NCI-H1436 (cell line): ENCODE measurements around the gene KDM6B.
A peak's percentile ranks its signal among the peaks of the same experiment; 100 is the strongest.

Experiments
- DNase-seq: peaks from one replicate; lab custom pipeline; 2025; lab: John Stamatoyannopoulos, UW

Gene KDM6B

DNA sequence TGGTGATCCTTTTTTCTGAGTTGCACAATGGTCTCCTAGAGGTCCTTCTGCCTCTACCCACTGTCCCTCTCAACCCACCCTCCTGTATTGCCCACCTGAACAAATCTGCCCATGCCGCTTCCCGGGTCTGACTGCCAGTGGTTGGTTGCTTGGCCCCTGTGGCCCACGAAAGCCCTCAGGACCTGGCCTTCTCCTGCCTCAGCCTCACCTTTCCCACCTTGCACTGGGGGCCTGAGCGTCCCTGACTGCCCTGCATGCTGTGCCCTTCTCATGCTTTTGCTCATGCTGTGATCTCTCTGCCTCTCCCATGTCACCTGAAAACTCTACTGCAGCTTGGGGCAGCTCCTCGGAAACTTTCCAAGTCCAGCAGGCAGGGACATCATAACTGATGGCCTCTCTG lies 13.8 kb upstream of the KDM6B start:
- DNase-seq: no peak

DNA sequence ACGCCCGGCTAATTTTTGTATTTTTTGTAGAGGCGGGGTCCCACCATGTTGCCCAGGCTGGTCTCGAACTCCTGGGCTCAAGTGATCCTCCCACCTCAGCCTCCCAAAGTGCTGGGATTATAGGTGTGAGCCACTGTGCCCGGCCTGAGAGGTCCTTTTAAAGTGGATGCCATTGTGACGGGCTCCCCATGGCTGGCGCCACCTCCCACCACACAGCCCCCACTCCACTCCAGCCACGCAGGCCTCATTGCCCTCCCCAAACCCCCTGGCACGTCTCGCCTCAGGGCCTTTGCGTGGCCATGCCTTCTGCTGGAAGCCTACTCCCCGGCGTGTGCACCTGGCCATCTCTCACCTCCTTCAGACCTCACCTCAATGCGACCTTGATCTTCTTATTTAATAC lies 11.9 kb upstream of the KDM6B start:
- DNase-seq: no peak

GRCh38 chr17:7823581-7824001 lies 10.4 kb upstream of the KDM6B start:
- no peak for DNase-seq

DNA sequence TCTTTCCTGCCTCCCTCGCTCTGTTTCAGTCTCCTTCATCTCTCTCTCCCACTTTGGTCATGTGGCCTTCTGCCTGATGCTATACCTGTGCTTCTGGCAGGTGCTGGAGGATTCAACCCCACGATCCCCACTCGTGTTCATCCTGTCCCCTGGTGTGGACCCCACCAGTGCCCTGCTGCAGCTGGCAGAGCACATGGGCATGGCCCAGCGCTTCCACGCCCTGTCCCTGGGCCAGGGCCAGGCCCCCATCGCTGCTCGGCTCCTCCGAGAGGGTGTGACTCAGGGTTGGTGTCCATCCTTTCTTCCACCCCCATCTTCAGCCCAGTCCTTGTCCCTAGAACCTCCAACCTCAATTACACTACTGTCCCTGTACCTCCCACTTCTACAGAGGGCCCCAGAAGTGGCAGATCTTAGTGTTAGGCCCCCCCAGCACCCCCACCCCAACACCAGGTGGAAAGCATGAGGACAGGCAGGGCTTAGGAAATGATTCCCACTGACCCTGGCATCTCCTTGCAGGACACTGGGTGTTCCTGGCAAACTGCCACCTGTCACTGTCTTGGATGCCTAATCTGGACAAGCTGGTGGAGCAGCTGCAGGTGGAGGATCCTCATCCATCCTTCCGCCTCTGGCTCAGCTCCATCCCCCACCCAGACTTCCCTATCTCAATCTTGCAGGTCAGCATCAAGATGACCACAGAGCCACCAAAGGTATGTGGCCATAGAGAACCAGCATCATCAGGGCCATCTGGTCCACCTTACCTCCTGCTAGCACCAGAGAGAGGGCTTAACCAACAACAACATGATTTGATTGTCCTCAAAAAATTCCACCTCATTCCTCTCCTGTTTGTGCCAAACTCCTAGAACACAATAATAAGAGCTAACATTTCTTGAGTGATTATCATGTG lies 9.7 kb upstream of the KDM6B start:
- no peak for DNase-seq

GRCh38 chr17:7825206-7825990 lies 8.6 kb upstream of the KDM6B start:
- DNase-seq: no peak

DNA sequence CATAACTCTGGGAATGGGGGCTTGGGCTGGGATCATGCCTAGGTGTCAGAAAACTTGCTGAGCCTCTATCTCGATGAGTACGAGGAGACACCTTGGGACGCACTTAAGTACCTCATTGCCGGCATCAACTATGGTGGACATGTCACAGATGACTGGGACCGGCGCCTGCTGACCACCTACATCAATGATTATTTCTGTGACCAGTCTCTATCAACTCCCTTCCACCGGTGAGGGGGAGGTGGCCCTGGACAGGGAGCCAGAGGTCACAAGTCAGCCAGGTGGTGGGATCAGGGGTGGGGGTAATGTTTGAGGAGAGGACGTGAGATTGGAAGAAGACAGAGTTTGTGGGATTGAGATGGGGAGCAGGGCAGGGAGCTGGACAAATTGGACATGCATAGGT lies 3.4 kb upstream of the KDM6B start:
- DNase-seq: no peak

DNA sequence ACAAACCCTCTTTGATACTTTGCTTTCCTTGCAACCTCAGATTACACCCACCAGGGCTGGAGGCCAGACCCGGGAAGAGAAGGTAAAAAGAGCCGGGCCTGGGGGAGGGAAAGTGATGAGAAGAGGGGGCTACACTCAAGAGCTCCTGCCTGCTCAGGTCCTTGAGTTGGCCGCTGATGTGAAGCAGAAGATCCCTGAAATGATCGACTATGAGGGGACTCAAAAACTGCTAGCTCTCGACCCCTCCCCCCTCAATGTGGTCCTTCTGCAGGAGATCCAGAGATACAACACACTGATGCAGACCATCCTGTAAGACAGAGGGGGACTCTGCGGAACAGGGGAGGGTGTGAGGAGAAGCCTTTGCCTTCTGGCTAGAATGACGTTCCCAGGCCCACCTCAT lies 2.8 kb upstream of the KDM6B start:
- DNase-seq: no peak

DNA sequence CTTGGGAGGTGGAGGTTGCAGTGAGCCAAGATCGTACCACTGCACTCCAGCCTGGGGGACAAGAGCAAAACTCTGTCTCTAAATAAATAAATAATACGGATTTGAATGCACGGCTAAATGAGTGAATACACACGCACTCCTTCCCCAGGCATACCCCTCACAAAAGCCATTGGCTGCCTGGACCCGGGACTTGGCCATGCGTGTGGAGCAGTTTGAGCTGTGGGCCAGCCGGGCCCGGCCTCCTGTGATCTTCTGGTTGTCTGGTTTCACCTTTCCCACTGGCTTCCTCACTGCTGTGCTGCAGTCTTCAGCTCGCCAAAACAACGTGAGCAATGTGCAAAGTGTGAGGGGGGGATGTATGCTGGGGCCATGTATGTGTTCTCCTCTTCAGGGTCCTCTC lies 1.6 kb upstream of the KDM6B start:
- no peak for DNase-seq

GRCh38 chr17:7833011-7833794 lies 814 bp upstream of the KDM6B start:
- no peak for DNase-seq

DNA sequence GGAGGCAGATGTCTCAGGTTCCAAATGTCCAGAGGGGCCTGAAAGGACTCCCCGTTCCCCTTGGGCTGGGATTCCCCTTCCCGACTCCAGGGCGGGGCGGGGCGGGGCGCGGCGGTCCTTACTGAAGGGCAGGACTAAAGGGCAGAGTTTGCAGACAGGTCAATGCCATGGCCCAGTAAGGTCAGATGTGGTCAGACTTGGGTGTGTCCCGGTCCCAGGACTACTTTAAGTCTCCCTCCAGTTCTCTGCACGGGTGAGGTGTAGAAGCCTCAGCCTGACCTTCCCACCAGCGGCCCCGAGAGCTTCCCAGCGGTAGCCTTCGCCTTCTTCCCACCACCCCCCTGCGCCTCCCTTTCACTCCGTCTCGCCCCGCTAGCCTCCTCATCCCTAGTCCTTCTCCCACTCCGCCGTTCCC lies 532 bp downstream of the KDM6B start:
- no peak for DNase-seq

GRCh38 chr17:7834957-7835813 lies 1.2 kb downstream of the KDM6B start:
- peak; percentile 98 for DNase-seq

- DNase-seq: peak; percentile 53
Measured at GRCh38 chr17:7835814-7836595, 2.0 kb downstream of the KDM6B start.

- peak; percentile 95 for DNase-seq
Measured at GRCh38 chr17:7836596-7837407, 2.8 kb downstream of the KDM6B start.

DNA sequence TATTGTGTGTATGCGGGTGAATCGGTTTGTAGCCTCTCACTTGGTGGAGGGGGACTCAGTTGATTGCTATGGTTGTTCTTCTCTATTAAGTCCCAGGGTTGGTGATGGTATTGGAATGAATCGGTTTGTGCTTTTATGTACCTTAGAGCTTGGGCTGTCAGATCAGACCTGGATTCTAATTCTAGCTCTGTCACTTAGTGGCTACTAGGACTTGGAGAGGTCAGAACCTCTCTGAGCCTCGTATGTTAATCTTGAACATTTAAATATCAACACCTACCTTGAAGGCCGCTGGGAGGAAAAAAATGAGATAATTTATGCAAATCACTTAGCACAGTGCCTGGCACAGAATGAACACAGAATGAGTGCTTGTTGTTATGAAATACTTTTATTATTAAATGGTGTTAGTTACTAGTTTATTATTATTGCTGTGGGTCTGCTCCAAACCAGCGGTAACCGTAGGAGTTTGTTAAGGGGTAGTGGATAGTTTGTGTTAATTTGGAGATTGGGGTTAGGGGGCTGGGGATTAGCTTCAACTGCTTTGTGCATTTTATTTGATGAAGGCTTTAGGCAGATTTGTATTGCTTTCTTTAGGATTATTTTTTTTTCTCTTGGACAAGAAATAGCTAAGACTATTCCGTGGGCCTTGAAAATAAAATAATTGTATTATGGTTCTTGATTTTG lies 3.5 kb downstream of the KDM6B start:
- peak; percentile 9 for DNase-seq

DNA sequence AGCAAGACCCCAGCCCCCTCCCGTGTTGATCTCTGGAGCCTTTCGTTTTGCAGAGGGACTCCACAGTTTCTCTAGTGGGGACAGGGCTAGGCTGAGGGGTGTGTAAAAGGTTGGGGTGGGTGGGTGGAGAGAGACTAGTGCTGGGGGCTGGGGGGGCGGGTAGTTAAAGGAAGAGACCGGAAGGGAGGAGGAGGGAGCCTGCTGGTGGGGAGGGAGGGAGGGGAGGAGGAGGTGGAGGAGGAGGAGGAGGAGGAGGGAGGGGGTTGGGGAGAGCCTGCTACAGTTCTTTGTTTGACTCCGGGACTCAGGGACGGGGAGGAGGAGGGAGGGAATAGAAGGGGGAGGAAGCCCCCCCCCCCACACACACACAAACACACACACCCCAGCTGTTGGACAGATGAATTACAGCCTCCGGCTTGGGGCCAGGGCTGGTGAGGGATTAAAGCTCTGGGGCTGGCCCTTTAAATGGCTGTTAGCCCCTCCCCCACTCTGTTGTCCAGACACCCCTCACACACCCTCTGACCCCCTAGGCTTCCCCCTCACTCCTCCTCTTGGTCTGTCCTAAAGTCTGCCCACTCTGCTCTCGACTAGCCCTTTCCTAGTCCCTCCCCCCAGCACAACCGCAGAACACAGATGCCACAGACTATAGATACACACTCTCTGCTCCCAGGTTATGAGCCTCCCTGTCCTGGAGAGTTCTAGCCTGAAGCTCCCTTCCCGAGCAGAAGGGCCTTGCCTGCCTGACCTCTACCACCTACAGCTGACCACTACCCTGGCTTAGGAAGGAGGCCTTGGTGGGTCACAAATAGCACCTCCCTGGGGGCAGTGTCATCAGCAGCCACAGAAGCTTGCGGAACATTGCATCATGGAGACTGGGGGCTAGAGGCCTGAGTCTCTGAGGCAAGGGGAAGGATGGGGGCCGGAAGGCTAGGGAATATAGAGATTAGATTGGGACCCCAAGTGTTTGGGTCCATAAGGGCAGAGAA lies 4.4 kb downstream of the KDM6B start:
- DNase-seq: peak; percentile 57

- DNase-seq: no peak
Measured at GRCh38 chr17:7839190-7839875, 5.3 kb downstream of the KDM6B start.

DNA sequence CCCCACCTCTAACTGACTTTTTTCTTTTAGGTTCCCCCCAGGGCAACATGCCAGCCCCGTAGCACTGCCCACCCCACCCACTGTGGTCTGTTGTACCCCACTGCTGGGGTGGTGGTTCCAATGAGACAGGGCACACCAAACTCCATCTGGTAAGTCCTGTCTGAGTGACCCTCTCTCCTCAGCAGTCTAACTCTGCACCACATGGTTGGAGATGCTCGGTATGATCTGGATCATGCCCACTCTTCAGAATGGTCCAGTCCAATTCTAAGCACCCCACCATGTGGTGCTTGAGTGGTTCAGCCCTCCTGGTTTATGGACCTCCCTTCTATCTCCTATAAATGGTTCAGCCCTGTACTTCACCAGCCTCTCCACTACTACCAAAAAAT lies 5.9 kb downstream of the KDM6B start:
- DNase-seq: peak; percentile 15
